ENCODE measurements around the gene MRPL3.
"Not testable (repeated sequence)": the region's sequence is repeated elsewhere in the genome, so short reads cannot be mapped to it uniquely, and the experiment has no call there.

Gene MRPL3

DNA sequence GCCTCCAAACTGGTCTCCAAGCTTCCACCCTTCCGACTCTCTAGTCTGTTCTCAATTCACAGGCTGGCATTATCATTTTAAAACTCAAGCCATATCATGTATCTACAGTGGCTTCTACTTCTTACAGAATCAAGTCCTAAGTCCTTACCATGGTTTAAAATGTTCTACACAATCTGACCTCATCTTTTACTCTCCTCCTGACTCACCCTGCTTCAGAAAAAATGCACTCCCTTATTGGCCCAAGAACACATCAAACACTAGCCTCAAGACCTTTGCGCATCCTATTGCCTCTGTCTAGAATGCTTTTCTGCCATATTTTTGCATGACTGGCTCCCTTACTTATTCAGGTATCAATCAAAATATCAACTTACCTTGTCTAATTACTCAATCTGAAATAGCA, 11.0 kb downstream of the MRPL3 start:
- DNase-seq, result no peak

GRCh38 chr3:131491084-131491483, 11.7 kb downstream of the MRPL3 start:
- no peak for DNase-seq

- not testable (repeated sequence) for DNase-seq
Observed at GRCh38 chr3:131486545-131486944, 16.2 kb downstream of the MRPL3 start.

DNA sequence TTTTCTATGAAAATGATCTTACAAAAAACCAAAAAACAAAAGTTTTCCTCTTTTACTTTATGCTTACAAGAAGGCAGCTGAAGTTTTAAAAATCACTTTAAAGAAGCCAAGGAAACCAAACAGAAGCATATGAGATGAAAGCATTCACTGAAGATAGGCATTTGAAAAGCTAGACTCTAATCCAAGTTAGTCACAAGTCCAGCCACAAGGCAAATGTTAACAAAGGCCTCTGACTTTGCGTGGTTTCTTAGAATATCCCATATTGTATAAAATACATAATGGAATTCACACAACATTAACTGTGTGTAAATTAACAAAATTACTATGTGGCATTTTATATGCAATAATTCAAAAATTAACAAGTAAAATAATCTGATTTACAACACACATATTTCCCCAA, 17.7 kb downstream of the MRPL3 start:
- no peak for DNase-seq

DNA sequence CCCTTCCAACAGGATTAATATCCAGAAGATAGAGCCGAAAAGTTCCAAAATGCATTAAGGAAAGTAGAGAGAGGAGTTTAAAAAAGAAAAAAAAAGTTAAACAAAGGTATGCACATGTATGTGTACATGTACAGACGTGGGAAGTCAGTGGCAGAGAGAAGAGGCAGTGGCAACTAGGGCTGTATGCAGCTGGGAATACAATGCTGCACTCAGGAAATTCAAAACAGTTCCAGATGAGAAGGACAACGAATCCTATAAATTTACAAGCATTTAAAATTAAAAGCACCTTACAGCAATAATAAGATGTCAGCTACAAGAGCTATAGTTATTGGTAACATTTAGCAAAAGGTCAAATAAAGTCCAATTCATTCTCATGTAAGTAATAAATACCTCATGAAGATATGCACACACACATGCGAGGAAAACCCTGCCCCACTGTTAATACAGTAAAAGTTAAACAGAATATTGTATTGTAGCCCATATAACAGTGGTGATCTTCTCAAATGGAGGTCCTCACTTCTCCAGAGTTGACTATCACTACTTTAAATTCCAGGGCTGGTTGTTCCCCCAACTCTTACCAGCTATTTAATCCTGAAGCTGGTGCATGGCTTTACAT, 18.2 kb downstream of the MRPL3 start:
- no peak for DNase-seq

- no peak for DNase-seq
Observed at GRCh38 chr3:131480116-131480515, 22.7 kb downstream of the MRPL3 start.

GRCh38 chr3:131477813-131478212, 25.0 kb downstream of the MRPL3 start:
- no peak for DNase-seq

GRCh38 chr3:131474115-131474514, 28.7 kb downstream of the MRPL3 start:
- no peak for DNase-seq

- no peak for DNase-seq
Observed at GRCh38 chr3:131470377-131470776, 32.4 kb downstream of the MRPL3 start.

DNA sequence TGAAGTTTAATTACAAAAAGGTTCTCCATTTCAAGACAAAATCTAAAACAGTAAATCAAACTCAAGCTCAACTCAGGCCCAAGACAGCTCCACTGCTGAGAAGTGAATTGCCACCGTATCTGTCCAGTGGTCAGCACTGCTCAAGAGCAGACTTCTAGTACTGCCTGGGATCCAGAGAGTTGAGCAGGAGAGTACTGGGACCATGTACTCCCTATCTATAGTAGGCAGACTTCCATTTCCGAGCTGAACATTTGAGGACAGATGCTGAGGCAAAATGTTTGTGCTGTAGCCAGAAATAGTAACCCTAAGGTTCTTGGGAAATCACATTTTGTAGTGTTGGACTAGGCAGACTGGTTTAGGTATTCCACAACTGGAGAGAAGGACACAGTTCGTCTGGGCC, 44.1 kb downstream of the MRPL3 start:
- DNase-seq, result no peak

DNA sequence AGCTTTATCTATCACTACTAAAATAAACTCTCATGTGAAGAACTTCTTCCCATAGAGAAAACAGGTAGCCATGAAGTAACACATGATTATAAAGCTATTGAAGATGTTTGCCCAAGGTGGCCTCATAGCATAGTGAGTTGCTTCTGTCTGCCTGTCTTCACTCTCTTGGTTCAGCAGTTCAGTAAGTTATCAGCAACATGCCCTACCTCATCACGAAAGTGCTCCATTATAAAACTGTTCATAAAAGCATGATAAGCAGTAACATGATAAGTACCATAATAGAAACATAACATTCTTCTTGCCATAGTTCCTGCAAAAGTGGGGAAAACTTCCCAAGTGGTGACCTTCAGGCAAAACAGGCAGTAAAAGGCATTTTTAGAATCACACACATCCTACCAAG, 45.6 kb downstream of the MRPL3 start:
- DNase-seq, result no peak

DNA sequence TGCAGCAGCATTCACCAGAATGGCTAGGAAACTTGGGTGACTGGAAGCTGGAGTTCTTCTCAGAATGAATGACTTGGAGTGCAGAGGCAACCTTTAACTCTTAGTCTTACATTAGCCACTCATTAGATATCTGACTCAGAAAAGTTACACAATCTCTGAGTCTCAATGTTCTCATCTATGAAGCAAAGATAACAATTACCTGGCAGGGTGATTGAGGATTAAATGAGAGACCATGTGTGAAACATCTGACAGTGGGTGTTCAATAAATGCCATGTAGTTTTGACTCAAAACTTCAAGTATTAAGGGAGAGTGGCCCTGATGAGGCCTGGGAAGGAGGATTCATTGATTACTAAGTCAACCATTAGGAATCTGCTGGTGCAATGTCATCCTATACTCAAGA, 48.3 kb downstream of the MRPL3 start:
- no peak for DNase-seq

GRCh38 chr3:131453533-131453932, 49.2 kb downstream of the MRPL3 start:
- DNase-seq, result no peak

DNA sequence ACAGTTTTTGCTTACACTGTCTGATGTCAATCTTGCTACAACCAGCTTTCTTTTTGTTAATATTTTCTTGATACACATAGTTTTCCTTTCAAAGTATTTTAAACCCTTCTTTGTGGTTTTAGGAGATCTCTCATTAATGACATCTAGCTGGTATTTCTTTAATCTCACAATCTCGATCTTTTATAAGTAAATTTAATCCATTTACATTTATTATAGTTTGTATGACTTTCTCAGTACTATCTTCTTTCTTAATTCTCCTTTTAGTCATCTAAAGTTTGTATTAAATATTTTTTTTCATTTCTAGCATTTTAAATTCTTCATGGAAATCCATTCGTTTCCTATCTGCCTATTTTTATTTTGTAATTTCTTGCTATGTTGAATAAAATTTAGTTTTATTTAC, 55.4 kb downstream of the MRPL3 start:
- DNase-seq, result no peak

GRCh38 chr3:131444180-131444579, 58.6 kb downstream of the MRPL3 start:
- DNase-seq, result no peak

- DNase-seq, result no peak
Observed at GRCh38 chr3:131439084-131439483, 63.7 kb downstream of the MRPL3 start.

DNA sequence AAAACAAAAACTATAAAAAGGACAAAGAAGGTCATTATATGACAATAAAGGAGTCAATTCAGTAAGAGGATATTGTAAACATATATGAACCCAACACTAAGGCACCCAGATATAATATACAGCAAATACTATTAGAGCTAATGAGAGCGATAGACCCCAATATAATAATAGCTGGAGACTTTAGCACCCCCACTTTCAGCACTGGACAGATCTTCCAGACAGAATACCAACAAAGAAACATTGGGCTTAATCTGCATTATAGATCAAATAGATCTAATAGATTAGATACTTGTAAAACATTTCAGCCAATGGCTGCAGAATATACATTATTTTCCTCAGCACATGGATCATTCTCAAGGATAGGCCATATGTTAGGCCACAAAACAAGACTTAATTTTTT, 67.8 kb downstream of the MRPL3 start:
- DNase-seq, result no peak

DNA sequence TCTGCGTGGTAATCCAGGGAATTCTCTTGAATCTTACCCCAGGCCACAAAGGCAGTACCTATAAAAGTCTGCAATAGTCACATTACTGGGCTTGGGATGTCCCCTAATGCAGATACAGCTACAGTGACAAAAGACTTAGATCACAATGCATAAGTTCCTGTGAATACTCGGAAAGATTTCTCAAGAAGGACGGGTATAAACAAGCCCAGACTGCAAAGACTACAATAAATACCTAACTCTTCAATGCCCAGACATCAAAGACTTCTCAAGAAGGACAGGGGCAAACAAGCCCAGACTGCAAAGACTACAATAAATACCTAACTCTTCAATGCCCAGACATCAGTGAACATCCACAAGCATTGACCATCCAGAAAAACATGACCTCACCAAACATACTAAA, 70.3 kb downstream of the MRPL3 start:
- DNase-seq, result no peak

GRCh38 chr3:131431754-131432153, 71.0 kb downstream of the MRPL3 start:
- no peak for DNase-seq

- DNase-seq, result no peak
Observed at GRCh38 chr3:131427226-131427625, 75.5 kb downstream of the MRPL3 start.

DNA sequence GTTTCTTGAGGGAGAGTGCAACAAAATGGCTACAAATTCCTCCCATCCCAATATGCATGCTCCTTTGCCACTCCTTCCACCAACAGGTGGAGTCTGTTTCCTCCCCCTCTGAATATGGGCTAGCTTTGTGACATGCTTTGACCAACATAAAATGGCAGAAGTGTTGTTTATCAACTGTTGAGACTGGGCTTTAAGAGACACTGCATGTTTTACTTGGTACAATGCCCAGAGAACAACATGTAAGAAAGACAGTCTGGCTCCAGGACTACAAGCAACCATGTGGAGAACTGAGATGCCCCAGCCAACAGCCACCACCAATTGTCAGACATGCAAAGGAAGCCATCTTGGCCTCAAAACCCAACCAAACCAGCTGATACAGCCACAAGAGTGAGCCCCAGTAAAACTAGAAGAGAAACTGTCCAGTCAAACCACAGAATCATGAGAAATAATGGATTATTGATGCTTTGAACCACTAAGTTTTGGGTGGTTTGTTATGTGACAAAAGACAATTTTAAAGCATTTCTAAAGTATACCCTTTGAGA, 80.7 kb downstream of the MRPL3 start:
- DNase-seq, result no peak

GRCh38 chr3:131421301-131421700, 81.5 kb downstream of the MRPL3 start:
- no peak for DNase-seq

DNA sequence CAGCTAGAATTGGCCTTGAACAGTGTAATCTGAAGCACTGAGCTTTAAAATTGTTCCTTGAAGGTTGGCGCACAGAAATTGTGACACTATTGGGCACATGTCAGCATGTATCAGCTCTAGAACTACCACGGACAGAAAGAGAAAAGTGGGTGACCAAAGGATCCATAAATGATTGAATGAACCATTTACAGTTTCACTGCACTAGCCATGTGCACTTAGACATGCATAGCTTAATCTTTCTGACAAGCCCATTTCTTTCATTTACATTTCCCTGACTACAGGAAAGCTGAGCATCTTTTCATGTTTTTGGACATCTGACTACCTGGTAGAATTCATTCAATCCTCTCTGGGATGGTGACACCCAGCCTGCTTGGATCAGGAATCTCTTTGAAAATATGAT, 85.0 kb downstream of the MRPL3 start:
- DNase-seq, result no peak
